Measurements from ENCODE around the gene GBP1.

GRCh38 chr1:89070509-89070908, 5.5 kb upstream of the GBP1 start:
- no peak for TF ChIP-seq CTCF (IDR thresholded peaks at IDR 0.05; ENCODE audit: low read length)
- TF ChIP-seq EZH2 (IDR thresholded peaks at IDR 0.05; ENCODE audit: borderline replicate concordance, low read length): no peak
